Activated CD4-positive, alpha-beta T cell treated with anti-CD3 and anti-CD28 coated beads, Interleukin-2, amount 50 U/mL, for 4 hours (primary cell): ENCODE data around the gene SMIM26.
"Not testable (repeated sequence)": the region's sequence is repeated elsewhere in the genome, so short reads cannot be mapped to it uniquely, and the experiment has no call there.

Experiments
- DNase-seq, 2 experiments: peaks; one replicate each; pipeline ENCODE4 v3.0.0-alpha.2; 2020

SMIM26 gene

GRCh38 chr20:18566892-18567738 lies at the start of gene SMIM26:
Gene SMIM26 (plus strand): TSS chr20:18567432. CDS start chr20:18567479, 47 bp downstream.
- peak; percentile 93 to 94 for DNase-seq

- DNase-seq: not testable (repeated sequence)
Observed at GRCh38 chr20:18522066-18522465, 45.2 kb upstream of the SMIM26 start.

- DNase-seq: no peak
Observed at GRCh38 chr20:18523066-18523465, 44.2 kb upstream of the SMIM26 start.

- DNase-seq: no peak
Observed at GRCh38 chr20:18524646-18525045, 42.6 kb upstream of the SMIM26 start.

- not testable (repeated sequence) for DNase-seq
Observed at GRCh38 chr20:18526761-18527160, 40.5 kb upstream of the SMIM26 start.

GRCh38 chr20:18527339-18527738 lies 39.9 kb upstream of the SMIM26 start:
- no peak for DNase-seq

- DNase-seq: no peak
Observed at GRCh38 chr20:18527836-18528235, 39.4 kb upstream of the SMIM26 start.

- DNase-seq: no peak
Observed at GRCh38 chr20:18529041-18529440, 38.2 kb upstream of the SMIM26 start.

GRCh38 chr20:18532626-18533025 lies 34.6 kb upstream of the SMIM26 start:
- no peak for DNase-seq

GRCh38 chr20:18533491-18533890 lies 33.7 kb upstream of the SMIM26 start:
- DNase-seq: no peak

- DNase-seq: no peak
Observed at GRCh38 chr20:18533978-18534644, 33.1 kb upstream of the SMIM26 start.

GRCh38 chr20:18537651-18538050 lies 29.6 kb upstream of the SMIM26 start:
- no peak for DNase-seq

GRCh38 chr20:18541741-18542140 lies 25.5 kb upstream of the SMIM26 start:
- no peak for DNase-seq

GRCh38 chr20:18543216-18543615 lies 24.0 kb upstream of the SMIM26 start:
- no peak for DNase-seq

GRCh38 chr20:18543932-18544331 lies 23.3 kb upstream of the SMIM26 start:
- no peak for DNase-seq

- DNase-seq: no peak
Observed at GRCh38 chr20:18545566-18545965, 21.7 kb upstream of the SMIM26 start.

- no peak for DNase-seq
Observed at GRCh38 chr20:18548465-18548864, 18.8 kb upstream of the SMIM26 start.

- DNase-seq: no peak
Observed at GRCh38 chr20:18553746-18554145, 13.5 kb upstream of the SMIM26 start.

- DNase-seq: no peak
Observed at GRCh38 chr20:18567739-18568091, 483 bp downstream of the SMIM26 start.

GRCh38 chr20:18571009-18571408 lies 3.8 kb downstream of the SMIM26 start:
- DNase-seq: no peak

GRCh38 chr20:18571578-18571977 lies 4.3 kb downstream of the SMIM26 start:
- no peak for DNase-seq

- no peak for DNase-seq
Observed at GRCh38 chr20:18577942-18578341, 10.7 kb downstream of the SMIM26 start.

- no peak for DNase-seq
Observed at GRCh38 chr20:18578581-18578980, 11.3 kb downstream of the SMIM26 start.

GRCh38 chr20:18580012-18580411 lies 12.8 kb downstream of the SMIM26 start:
- DNase-seq: no peak
